Stromal cell of bone marrow (primary cell): ENCODE measurements around the gene RPAP3.

Source experiments
- DNase-seq: peaks from one replicate; pipeline ENCODE4 v3.0.0-alpha.2; 2012; ENCODE audit warnings: low read depth

RPAP3 gene

GRCh38 chr12:47718531-47718930 lies 12.7 kb upstream of the RPAP3 start:
- DNase-seq: no peak

- DNase-seq: peak; percentile 79
These were observed 11.8 kb upstream of the RPAP3 start for GRCh38 chr12:47717443-47718193.

GRCh38 chr12:47717046-47717442 lies 11.2 kb upstream of the RPAP3 start:
- no peak for DNase-seq

- no peak for DNase-seq
These were observed 10.2 kb upstream of the RPAP3 start for GRCh38 chr12:47715877-47716548.

- DNase-seq: no peak
These were observed 9.6 kb upstream of the RPAP3 start for GRCh38 chr12:47715393-47715876.

- DNase-seq: no peak
These were observed 9.1 kb upstream of the RPAP3 start for GRCh38 chr12:47714826-47715386.

GRCh38 chr12:47712171-47712570 lies 6.3 kb upstream of the RPAP3 start:
- no peak for DNase-seq

- no peak for DNase-seq
These were observed 5.6 kb upstream of the RPAP3 start for GRCh38 chr12:47711448-47711847.

- no peak for DNase-seq
These were observed 4.4 kb upstream of the RPAP3 start for GRCh38 chr12:47710278-47710677.

GRCh38 chr12:47709671-47710070 lies 3.8 kb upstream of the RPAP3 start:
- DNase-seq: no peak

- DNase-seq: no peak
These were observed 3.4 kb upstream of the RPAP3 start for GRCh38 chr12:47709237-47709636.

GRCh38 chr12:47707905-47708543 lies 2.2 kb upstream of the RPAP3 start:
- no peak for DNase-seq

GRCh38 chr12:47707355-47707754 lies 1.5 kb upstream of the RPAP3 start:
- no peak for DNase-seq

- DNase-seq: no peak
These were observed 633 bp downstream of the RPAP3 start for GRCh38 chr12:47705229-47705565.

- no peak for DNase-seq
These were observed 1.1 kb downstream of the RPAP3 start for GRCh38 chr12:47704719-47705118.

- DNase-seq: no peak
These were observed 5.6 kb downstream of the RPAP3 start for GRCh38 chr12:47700263-47700662.

GRCh38 chr12:47698631-47699030 lies 7.2 kb downstream of the RPAP3 start:
- DNase-seq: no peak

- DNase-seq: no peak
These were observed 7.8 kb downstream of the RPAP3 start for GRCh38 chr12:47698055-47698454.

- no peak for DNase-seq
These were observed 16.6 kb downstream of the RPAP3 start for GRCh38 chr12:47689215-47689614.

- DNase-seq: no peak
These were observed 18.2 kb downstream of the RPAP3 start for GRCh38 chr12:47687636-47688035.

- DNase-seq: peak; percentile 33
These were observed 19.1 kb downstream of the RPAP3 start for GRCh38 chr12:47686645-47687240.

GRCh38 chr12:47679785-47680184 lies 26.0 kb downstream of the RPAP3 start:
- DNase-seq: no peak
